Midbrain (tissue), 1 donor: ENCODE measurements around the gene IDNK.
A peak's percentile ranks its signal among the peaks of the same experiment; 100 is the strongest.
"Not testable (repeated sequence)": the region's sequence is repeated elsewhere in the genome, so short reads cannot be mapped to it uniquely, and the experiment has no call there.

ENCODE experiments used
- DNase-seq: peaks from one replicate; lab custom pipeline; 2025; lab: John Stamatoyannopoulos, UW

Gene IDNK

DNA sequence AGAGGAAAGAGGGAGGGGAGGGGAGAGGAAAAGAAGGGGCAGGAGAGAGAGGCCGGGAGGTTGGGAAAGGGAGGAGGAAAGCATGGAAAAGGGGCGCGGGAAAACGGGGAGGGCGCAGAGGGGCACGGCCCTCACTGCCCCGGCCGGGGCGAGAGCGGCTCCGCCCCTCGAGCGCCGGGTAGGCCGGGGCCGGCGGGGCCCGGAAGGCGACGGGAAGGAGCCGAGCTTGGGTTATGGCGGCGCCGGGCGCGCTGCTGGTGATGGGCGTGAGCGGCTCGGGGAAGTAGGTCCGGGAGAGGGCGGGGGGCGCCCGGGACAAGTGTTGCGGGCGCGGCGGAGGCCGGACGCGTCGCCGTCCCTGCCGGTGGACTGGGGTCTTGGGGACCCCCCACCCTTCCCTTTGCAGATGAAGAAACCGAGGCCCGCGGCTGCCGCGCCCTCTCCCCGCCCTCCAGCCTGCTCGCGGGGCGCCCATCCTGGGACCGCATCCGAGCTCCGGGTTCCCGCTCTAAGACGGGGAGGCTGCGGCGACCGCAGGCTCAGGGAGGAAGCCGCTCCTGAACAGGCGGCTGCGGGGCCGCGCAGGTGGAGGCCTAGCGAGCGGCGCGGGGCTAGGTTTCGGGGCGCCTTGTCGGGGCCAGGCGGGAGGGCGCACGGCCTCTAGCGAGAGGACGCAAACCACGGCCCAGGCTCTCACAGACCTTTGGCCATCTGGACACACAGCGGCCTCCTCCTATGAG lies at the start of gene IDNK:
TSS of gene IDNK (plus strand) at position 205 of the 740 bp plus-strand sequence. CDS start at position 234, 29 bp downstream.
- DNase-seq: peak; percentile 79

DNA sequence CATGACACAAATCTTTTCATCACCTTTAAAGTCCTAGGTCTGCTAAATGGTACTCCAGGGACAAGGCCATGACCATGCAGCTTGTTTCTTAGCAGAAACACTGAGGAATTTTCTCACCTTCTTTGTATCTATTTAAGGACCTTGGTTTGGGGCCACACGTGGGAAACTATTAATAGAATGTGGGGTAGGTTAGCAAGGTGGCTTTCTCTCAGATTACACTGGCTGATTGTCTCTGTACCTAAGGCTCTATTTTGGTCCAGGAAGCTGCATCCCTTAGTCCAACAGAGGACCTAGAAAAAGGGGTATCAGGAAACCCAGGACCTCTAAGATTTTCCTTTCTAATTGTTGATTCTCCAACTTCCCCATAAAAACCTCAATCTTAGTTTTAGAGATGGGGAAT lies 48.5 kb upstream of the IDNK start:
- DNase-seq: no peak

DNA sequence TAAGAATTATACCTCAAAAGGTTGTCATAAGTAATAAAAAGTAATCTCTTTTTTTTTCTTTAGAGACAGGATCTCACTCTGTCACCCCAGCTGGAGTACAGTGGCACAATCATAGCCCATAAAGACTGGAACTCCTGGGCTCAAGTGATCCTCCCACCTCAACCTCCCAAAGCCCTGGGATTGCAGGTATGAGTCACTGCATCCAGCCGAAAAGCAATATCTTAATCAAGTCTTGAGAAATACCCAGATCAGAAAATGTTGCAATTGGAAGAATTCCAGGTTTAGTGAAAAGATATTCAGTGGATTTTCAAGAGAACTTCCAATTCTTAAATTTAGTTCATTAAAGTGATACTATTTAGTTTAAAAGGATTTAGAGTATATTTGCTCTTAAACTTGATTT lies 40.9 kb upstream of the IDNK start:
- DNase-seq: no peak

DNA sequence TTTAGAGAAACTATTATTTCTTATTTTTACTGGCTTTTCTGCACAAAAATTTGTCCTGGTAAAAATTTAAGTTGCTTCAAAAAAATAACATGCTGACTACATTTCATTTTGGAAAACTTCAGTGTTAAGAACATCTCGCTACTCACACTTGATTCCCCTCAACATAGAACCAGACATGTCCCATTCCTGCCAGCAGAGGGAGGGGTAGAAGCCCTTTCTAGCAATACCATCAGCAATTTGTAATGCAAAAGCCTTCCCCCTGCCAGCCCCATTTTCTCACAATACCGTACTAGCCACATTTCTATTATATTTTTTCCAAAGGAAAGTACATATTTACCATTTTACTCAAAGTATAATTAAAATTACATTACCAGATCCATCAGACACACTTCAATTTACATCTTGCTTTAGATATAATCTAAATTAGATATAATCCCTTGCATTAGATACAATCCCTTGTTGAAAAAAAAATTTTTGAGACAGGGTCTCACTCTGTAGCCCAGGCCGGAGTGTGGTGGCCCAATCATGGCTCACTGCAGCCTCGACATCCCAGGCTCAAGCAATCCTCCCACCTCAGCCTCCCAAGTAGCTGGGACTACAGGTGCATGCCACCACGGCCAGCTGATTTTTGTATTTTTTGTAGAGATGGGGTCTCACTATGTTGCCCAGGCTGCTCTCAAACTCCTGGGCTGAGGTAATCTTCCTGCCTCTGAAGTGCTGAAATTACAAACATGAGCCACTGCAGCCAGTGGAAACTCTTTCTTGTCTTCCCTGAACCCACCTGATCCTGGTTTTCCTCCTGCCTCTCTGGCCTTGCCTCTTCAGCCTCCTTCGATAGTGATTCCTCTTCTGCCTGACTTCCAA lies 39.6 kb upstream of the IDNK start:
- peak; percentile 20 for DNase-seq

DNA sequence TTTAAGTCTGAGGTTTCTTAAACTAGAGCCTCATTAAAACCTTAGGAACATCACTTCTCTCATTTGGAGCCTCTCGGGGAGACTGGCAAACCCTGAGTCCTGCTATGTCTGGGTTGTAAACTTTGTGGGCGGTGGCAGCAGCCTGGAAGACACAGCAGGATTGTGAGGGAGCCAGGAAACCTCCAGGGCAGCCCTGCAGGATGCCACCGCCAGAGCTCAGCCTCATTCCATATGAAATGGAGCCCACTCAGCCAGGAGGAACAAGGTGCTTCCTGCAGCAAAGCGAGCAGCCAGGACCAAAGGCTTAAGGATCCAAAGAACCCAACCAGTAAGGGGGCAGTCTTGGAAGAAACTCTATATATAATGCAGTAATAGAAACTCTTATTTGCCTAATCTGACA lies 37.9 kb upstream of the IDNK start:
- DNase-seq: no peak

DNA sequence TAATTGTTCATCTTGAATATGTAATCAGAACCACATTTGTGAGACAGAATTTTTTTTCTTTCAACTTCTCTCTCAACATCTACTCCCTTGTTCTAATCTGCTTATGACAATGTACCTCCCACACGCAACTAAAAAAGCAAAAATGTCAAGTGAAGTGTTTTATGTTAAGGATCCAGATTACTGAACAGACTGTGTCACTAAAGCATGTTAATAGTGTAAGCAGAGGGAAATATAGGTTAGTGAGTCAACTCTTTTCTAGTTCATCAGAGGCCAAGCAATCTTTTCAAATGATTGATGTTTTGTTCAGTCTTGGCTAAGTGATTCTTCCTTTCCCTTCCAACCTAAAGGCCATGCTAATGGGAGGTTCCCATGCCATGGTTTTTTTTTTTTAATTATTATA lies 34.7 kb upstream of the IDNK start:
- no peak for DNase-seq

DNA sequence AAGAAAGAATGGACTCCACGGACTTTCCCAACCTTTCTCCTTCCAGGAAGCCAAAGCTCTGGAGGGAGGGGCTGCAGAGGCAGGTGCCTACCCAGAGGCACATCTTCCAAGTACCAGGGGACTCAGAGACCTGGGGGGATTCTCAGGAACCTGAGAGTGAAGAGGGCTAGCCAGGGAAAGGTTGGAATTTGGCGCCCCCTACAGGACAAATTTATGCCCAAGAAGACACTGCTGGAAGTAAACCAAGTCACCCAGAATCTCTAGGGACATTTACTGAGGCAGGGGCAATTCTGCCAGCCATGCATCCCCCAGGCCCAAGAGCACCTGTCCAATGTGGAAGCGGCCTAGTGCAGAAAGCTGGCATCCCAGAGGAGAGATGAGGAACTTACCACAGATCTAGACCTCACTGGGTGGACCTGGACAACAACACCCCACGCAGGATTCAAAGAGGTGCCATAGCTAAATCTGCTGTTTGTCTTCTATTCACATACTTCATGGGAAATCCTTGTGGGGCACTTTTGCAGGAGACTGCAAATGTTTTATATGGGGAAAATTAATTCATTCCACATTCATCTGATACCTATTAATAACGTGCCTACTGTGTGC lies 25.9 kb upstream of the IDNK start:
- peak; percentile 26 for DNase-seq

DNA sequence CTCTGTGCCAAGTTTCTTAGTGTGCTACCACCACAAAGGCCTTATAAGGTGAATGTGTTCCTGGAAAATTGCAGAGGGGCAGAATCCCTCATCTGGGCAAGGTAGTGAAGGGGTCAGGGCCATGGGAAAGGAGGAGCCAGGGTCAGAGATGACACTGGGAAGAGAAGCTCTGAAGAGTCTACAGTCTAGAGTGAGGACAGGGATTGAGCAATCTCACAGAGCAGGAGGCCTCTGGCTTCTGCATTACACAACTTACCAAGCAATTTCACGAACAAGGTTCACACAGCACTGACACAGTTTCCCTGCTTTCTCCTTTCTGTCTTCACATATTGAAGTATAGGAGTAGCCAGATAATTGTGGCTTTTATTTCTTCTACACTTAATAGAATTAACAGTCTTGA lies 24.5 kb upstream of the IDNK start:
- DNase-seq: no peak

DNA sequence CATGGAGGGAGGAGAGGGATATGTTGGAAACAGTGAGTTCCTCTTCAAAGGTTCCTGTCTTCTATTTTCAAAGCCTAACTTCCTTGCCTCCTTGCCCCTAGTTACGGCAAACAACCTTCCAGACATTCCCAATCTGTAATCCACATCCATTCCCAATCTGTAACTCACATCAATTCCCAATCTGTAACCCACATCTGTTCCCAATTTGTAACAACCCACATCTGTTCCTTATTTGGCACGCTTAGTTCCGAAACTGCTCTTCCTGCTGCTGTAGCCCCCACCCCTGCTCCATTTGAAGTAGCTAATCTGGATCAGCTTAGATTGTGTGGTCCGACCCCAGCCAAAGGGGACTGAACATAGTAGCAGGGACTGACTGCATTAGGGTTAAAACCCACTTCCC lies 23.9 kb upstream of the IDNK start:
- DNase-seq: no peak

DNA sequence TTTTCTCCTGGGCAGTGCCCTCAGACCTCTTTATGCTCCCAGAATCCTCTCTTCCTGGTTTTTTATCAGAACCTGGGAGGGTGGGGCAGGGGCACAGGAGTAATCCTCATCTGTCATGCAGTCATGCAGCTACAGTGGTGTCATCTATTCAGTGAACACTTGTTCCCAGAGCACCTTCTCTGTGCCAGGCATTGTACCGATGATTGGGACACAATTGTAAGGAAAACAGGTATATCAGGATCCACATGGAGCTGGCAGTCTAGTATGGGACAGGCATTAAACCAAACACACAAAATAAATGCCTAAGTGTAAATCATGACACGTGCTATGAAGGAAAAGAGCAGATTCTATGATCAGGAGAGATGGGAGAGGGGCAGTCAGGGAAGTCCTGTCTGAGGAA lies 21.5 kb upstream of the IDNK start:
- DNase-seq: no peak

DNA sequence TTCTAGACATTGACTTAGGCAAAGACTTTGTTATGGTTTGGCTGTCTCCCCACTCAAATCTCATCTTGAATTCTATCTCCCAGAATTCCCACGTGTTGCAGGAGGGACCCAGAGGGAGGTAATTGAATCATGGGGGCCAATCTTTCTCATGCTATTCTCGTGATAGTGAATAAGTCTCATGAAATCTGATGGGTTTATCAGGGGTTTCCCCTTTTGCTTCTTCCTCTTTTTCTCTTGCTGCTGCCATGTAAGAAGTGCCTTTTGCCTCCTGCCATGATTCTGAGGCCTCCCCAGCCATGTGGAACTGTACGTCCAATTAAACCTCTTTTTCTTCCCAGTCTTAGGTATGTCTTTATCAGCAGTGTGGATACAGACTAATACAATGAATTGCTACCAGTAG lies 15.3 kb upstream of the IDNK start:
- not testable (repeated sequence) for DNase-seq

DNA sequence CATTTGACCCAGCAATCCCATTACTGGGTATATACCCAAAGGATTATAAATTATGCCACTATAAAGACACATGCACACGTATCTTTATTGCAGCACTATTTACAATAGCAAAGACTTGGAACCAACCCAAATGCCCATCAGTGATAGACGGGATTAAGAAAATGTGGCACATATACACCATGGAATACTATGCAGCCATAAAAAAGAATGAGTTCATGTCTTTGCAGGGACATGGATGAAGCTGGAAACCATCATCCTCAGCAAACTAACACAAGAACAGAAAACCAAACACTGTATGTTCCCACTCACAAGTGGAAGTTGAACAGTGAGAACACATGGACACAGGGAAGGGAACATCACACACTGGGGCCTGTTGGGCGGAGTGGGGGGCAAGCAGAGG lies 9.6 kb upstream of the IDNK start:
- not testable (repeated sequence) for DNase-seq

DNA sequence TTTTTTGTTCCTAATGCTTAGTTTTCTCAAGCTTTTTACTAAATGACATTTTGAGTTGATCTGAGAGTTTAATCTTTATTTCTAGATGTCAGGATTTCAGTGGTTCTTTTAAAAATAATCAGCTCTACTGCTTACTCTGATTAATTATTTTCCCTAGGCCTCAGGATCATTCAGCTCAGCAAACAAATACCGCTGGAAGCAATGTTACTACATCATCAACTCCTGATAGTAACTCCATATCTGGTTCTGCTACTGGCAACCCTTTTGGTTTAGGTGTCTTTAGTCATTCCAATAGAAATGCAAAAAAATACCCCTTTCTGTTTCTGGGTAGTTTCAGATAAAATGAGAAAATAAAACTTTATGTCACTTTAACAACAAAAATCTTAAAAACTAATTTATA lies 5.6 kb upstream of the IDNK start:
- no peak for DNase-seq

DNA sequence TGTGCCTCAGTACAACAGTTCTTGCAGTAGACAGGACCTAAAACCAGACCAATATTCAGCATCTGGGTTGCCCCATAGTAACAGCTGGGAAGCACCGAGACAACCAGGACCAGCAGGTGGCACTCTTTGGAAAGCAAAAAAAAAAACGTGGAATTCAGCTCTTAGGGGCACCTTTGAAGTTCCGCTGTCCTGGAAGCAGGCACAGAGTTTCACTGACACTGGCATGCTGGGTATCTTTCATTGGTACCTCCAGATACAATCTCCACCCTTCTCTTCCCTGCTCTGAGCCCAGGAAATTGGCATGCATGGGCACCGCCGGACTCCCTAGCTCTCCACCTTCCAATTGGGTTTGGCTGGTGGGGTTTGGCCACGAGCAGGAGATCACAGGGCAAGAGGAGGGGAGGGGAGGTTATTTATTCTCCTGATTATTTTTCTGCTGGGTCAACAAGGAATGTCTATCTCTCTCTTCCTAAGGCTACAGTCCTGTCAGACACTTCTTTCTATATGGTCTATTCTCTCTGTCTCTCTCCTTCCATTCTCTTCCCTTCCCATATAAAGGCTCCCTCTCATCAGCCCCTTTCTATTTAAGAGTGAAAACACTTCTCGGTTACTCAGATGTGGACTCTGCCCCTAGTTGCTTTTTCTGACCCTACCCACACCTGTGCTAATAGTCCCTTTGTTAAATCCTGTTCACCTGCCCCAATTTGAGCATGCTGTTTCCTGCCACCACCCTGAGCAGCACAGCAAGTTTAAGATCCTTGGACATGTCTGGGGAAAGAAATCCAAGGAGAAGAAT lies 1.9 kb upstream of the IDNK start:
- DNase-seq: peak; percentile 53

DNA sequence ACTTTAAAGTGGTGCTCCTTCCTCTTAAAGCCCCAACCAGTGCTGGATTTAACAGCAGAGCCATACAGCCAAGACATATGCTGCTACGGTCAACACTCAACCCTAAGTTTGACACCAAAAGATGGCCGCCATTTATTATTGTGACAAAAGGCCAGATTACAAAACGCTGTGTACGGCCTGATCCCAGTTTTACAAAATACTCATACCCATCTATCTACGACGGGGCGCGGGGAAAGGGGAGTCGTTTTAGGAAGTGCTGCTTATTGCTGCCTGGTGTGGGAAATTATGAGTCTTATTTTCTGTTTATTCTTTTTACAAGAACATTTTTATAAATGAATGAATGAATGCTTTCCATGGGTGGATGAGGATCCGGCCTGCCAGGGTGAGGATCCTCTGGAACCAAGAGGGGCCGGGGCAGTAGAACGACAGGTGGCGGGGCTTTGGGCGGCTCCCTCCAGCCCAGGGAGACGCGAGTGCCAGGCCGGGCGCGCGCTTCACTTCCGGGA lies 457 bp upstream of the IDNK start:
- no peak for DNase-seq

DNA sequence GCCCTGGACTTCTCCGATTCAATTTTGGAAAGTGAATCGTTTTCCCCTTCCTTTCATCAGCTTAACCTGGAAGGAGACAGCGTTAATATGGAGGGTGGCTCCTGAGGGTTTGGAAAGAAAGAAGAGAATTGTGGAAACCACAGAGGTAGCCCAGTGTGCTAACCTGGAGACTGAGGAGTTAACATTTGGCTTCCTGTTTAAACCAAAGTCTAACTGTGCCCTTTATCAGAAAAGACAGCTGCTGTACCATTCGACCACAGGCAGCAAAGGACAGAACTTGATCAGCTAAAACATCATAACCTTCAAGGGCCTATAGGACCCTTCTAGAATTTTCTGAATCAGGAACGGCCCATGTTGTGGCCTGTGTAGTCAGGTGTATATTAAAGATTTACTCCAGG lies 735 bp downstream of the IDNK start:
- DNase-seq: peak; percentile 48

DNA sequence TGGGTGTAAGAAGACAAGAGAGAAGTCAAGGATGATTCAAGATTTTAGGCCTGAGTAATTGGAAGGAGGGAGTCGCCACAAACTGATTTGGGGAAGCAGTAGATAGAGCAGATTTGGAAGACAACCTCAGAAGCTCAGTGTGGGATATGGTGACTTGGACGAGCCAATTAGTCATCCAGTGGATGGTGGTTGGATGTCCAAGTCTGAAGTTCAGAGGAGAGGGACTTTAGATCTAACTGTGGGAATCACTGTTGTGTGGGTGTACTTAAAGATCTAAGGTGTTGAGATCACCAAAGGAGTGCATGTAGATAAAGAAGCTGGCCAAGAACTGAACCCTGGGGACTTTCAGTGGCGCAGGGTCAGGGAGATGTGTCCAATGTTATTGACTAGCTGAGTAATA lies 2.2 kb downstream of the IDNK start:
- no peak for DNase-seq

DNA sequence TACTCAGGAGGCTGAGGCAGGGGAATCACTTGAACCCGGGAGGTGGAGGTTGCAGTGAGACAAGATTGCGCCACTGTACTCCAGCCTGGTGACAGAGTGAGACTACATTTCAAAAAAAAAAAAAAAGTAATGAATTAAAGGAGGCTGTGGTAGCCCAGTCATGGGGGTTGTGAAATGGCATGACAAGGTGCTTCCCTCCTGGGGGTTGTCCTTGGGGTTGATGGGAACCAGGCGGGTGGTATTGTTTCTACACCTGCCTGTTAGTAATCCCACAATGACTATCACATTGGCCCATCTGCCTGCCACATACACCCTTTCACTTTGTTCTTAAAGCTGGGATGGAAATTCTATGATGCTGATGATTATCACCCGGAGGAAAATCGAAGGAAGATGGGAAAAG lies 5.6 kb downstream of the IDNK start:
- no peak for DNase-seq

DNA sequence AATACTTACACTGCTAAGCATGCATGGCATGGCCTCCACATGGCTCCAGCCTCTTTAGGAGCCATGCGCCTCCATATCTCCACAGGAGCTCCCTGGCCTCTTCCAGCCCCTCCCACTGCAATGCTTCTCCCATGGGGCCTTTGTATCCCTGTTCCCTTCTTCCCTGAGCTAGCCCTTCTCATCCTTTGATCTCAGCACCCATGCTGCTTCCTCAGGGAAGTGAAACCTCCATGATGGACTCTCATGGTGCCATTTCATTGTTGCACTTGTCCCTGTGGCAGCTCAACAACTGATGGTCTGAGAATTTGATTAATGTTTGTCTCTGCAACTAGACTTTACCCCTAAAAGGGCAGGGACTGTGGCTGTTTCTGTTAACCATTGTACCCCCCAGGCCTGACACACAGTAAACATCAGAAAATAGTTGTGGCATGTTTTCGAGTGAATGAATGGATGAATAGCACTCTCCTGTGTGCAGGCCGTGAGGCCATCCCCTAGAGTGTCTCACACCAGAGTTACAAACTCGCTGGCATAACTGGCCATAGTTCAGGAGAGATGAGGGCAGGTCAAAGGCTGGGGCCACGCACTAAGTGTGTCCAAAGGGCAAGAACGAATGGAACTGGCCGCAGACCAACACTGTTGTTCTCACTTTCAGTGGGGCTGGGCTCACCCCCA lies 6.6 kb downstream of the IDNK start:
- no peak for DNase-seq

DNA sequence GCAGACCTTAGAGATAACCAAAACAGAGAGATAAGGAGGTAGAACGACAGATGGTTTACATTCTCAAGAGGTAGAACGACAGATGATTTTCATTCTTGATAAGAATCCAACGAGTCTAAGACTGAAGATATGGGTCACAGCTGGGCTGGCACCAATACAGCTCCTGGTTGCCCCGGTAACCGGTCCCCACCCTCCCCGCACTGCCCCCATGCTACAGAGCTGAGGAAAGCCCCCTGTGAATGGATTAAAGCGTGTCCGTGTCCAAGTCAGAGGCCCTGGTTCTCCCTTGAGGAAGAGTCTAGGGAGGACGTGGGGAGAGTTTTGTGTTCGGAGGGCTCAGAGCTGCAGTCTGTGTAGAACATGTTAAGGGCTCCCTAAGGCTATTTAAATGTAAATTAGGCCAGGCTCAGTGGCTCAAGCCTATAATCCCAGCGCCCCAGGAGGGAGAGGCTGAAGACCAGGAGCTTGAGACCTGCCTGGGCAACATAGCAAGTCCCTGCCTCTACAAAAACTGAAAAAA lies 8.1 kb downstream of the IDNK start:
- DNase-seq: no peak

DNA sequence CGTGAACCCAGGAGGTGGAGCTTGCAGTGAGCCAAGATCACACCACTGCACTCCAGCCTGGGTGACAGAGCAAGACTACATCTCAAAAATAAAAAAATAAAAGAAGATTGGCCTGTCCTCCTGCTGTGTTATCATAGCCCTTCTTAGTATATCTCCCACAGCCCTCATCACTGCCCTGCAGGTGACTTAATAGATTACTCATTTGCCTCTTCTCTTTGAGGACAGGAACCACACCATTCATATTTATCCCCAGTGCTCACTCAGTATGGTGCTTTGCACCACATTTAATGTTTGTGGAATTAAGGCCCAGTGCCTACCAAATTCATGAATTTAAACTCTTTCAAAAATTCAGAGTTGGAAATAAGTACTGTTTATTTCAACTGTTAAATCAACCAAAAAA lies 10.3 kb downstream of the IDNK start:
- no peak for DNase-seq
